Smooth muscle cell (in vitro differentiated cells): ENCODE measurements around the gene CERS1. TPM values are rescaled to one million over a fixed set of nuclear protein-coding genes. Genes with fewer than 3 reads are reported as not detected.

Experiments
- DNase-seq: peaks from one replicate; lab custom pipeline; 2025; ENCODE audit not compliant: unreplicated experiment; lab: John Stamatoyannopoulos, UW
- H2AFZ ChIP-seq: fragments of 200-600 bp; sonication (generic); 2 replicates; pipeline ENCODE4 v1.6.0; 2016; ENCODE audit warnings: antibody characterized with exemption, low read depth, mild to moderate bottlenecking
- H3F3A ChIP-seq: fragments of 200-600 bp; sonication (generic); 2 replicates; pipeline ENCODE4 v1.6.0; 2017; ENCODE audit warnings: antibody characterized with exemption, low read depth
- H3K27ac ChIP-seq: fragments of 200-600 bp; sonication (generic); 2 replicates; pipeline ENCODE4 v1.5.1; 2016; ENCODE audit warnings: low read depth, mild to moderate bottlenecking
- H3K27me3 ChIP-seq: fragments of 200-600 bp; sonication (generic); 2 replicates; pipeline ENCODE4 v1.6.1; 2016; ENCODE audit warnings: low read depth, mild to moderate bottlenecking
- H3K36me3 ChIP-seq: fragments of 200-600 bp; sonication (generic); 2 replicates; pipeline ENCODE4 v1.5.1; 2016; ENCODE audit warnings: low read depth
- H3K4me1 ChIP-seq: fragments of 200-600 bp; sonication (generic); 2 replicates; pipeline ENCODE4 v1.5.1; 2016; ENCODE audit warnings: low read depth
- H3K4me2 ChIP-seq: fragments of 200-600 bp; sonication (generic); 2 replicates; pipeline ENCODE4 v1.6.0; 2016; ENCODE audit warnings: mild to moderate bottlenecking
- H3K4me3 ChIP-seq: fragments of 200-600 bp; sonication (generic); 2 replicates; pipeline ENCODE4 v1.5.1; 2016; ENCODE audit warnings: mild to moderate bottlenecking
- H3K79me2 ChIP-seq: fragments of 200-600 bp; sonication (generic); 2 replicates; pipeline ENCODE4 v1.6.0; 2016; ENCODE audit warnings: low read depth, mild to moderate bottlenecking
- H3K9ac ChIP-seq: fragments of 200-600 bp; sonication (generic); 2 replicates; pipeline ENCODE4 v1.6.0; 2016; ENCODE audit warnings: low read depth
- H3K9me3 ChIP-seq: fragments of 200-600 bp; sonication (generic); replicated peaks from 2 replicates; pipeline ENCODE4 v1.5.1; 2016; ENCODE audit warnings: low read depth
- H4K20me1 ChIP-seq: fragments of 200-600 bp; sonication (generic); 2 replicates; pipeline ENCODE4 v1.6.0; 2016; ENCODE audit warnings: low read depth
- WGBS: methylation state at CpG from one replicate; pipeline ENCODE4 v1.1.7; 2016; ENCODE audit warnings: low lambda C conversion rate; 5-methylcytosine and 5-hydroxymethylcytosine counted together
- polyA plus RNA-seq: library from polyadenylated mRNA; unstranded; fragments of >200 nt; fragmentation: Nextera tagmentation; extraction: Ambion mirVana; gene quantifications from 2 replicates; pipeline ENCODE4 v1.2.1, GENCODE V29; 2016
- total RNA-seq: library from RNA; depleted of rRNA; stranded (reverse); fragments of >200 nt; gene quantifications from 2 replicates; pipeline ENCODE4 v1.2.3, GENCODE V29; 2014
- TF ChIP-seq, protein P1 (sequence below): fragments of 200-600 bp; sonication (generic); IDR thresholded peaks from 2 replicates; pipeline ENCODE4 v1.5.1; 2017; ENCODE audit warnings: borderline replicate concordance, mild to moderate bottlenecking, antibody characterized with exemption; ENCODE audit not compliant: insufficient read depth, poor library complexity, severe bottlenecking

The CERS1 gene
- total and polyA plus RNA-seq, 2 experiments from 2014 or later = 2.4 to 4.2 TPM

DNA sequence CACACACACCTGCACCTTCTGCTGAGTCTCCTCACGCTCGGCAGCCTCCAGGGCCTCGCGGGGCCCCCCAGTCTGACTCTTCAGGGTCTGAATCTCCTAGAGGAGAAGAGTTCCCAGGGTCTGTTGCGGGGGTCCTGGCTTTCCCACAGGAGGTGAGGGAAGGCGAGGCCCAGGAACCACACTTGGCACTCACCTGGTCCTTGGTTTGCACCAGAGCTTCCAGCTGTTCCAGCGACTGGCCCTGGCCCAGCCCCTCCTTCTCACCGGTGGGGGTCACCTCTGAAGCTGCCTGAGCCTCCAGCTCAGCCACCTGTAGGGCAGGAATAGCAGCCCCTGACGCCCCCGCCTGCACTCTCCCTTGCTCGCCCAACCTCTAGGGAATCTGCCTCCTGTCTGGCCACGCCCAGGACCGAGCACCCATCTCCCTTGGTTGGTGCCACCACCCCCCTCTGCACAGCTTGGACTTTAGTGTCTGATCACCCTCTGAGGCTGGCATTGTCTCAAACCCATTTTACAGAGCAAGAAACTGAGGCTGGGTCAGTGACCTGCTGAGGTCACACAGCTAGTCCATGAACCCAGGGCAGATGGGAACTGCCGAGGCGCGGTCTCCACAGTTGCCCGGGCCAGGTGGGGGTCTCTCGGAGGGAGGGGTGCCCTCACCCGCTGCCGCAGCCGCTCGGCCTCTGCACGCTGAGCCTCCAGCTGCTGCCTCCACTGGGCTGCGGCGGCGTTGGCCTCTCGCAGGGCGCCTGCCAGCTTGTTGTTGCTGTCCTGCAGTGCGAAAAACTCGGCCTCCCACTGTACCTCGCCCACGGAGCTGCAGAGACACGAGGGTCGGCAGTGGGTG lies 35.6 kb upstream of the CERS1 start:
- DNase-seq = no peak
- no peak overlapping the region for H3K9ac ChIP-seq
- H4K20me1 ChIP-seq = peaks cover 27% of the 10 kb centered on the region
- no peaks in the 10 kb centered on the region for H3K27me3 ChIP-seq
- H3K27ac ChIP-seq = no peak overlapping the region
- H3F3A ChIP-seq = no peaks in the 10 kb centered on the region
- no peaks in the 10 kb centered on the region for H3K36me3 ChIP-seq
- WGBS = 90% methylated on average over 28 of the region's 34 CpGs
- H2AFZ ChIP-seq = no peak overlapping the region
- TF ChIP-seq, protein P1, sequence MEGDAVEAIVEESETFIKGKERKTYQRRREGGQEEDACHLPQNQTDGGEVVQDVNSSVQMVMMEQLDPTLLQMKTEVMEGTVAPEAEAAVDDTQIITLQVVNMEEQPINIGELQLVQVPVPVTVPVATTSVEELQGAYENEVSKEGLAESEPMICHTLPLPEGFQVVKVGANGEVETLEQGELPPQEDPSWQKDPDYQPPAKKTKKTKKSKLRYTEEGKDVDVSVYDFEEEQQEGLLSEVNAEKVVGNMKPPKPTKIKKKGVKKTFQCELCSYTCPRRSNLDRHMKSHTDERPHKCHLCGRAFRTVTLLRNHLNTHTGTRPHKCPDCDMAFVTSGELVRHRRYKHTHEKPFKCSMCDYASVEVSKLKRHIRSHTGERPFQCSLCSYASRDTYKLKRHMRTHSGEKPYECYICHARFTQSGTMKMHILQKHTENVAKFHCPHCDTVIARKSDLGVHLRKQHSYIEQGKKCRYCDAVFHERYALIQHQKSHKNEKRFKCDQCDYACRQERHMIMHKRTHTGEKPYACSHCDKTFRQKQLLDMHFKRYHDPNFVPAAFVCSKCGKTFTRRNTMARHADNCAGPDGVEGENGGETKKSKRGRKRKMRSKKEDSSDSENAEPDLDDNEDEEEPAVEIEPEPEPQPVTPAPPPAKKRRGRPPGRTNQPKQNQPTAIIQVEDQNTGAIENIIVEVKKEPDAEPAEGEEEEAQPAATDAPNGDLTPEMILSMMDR = no peak
- H3K4me1 ChIP-seq = no peaks in the 10 kb centered on the region
- no peaks in the 10 kb centered on the region for H3K79me2 ChIP-seq
- no peak overlapping the region for H3K4me2 ChIP-seq
- H3K9me3 ChIP-seq = no peaks in the 10 kb centered on the region
- H3K4me3 ChIP-seq = no peak overlapping the region

DNA sequence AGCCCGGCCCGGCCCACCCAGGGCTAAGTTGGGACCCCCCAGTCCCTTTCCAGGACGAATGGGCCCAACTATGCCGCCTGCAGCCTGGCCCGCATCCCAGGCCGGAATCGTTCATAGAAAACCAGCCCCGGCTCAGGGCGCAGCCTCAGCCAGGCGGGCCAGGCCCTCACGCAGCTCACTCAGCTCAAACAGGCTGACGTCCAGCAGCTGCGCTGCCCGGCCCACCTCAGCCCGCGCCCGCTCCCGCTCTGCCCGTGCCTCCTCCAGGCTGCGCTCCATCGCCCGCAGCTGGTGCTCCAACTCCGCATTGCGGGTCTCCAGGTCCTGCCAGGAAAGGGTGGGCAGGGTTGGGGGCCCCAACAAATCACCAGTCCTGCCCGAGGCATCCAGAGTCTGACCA lies 33.4 kb upstream of the CERS1 start:
- H3K27me3 ChIP-seq = no peaks in the 10 kb centered on the region
- peaks cover 27% of the 10 kb centered on the region for H4K20me1 ChIP-seq
- H3K9ac ChIP-seq = no peak overlapping the region
- TF ChIP-seq, protein P1 = no peak
- no peaks in the 10 kb centered on the region for H3K4me1 ChIP-seq
- no peak for DNase-seq
- WGBS = 98% methylated on average over 23 of the region's 25 CpGs
- H3K27ac ChIP-seq = no peak overlapping the region
- no peaks in the 10 kb centered on the region for H3K9me3 ChIP-seq
- H3F3A ChIP-seq = no peaks in the 10 kb centered on the region
- H3K4me3 ChIP-seq = no peak overlapping the region
- H2AFZ ChIP-seq = no peak overlapping the region
- H3K4me2 ChIP-seq = no peak overlapping the region
- no peaks in the 10 kb centered on the region for H3K36me3 ChIP-seq
- H3K79me2 ChIP-seq = no peaks in the 10 kb centered on the region

DNA sequence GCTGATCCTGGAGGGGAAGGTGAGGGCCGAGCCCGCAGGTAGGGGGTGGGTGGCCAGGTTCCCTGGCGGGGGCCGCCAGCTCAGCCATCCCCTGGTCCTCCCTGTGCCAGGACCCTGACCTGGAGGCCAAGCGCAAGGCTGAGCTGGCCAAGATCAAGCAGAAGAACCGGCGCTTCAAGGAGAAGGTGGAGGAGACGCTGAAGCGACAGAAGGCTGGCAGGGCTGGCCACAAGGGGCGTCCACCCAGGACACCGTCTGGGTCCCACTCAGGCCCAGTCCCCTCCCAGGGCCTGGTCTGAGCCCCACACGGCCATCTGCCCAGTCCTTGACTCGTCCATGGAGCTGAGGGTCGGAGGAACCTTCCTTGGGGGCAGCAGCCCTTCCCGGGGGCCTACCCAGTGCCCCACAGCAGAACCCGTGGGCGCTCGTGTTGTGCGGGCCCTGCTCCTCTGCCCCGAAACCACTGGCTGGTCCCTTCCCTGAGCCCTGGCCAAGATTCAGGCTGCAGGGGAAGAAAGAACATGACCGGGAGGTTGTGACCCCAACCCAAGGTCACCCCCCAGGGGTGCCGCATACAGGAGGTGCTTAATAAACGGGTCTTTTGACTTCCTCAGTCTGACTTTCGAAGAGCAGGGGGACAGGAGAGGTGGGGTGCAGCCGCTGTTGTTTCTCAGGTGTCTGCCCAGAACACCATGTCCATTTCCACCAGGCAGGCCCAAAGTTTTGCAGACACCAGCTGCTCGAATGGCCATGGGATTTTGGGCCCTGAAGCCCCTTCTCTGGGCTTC lies 32.3 kb upstream of the CERS1 start:
- H3K79me2 ChIP-seq = no peaks in the 10 kb centered on the region
- H3K27ac ChIP-seq = no peak overlapping the region
- no peaks in the 10 kb centered on the region for H3K9me3 ChIP-seq
- no peak overlapping the region for H3K9ac ChIP-seq
- no peaks in the 10 kb centered on the region for H3K36me3 ChIP-seq
- no peaks in the 10 kb centered on the region for H3K27me3 ChIP-seq
- H3K4me2 ChIP-seq = no peak overlapping the region
- DNase-seq = no peak
- no peak overlapping the region for H2AFZ ChIP-seq
- H3K4me1 ChIP-seq = no peaks in the 10 kb centered on the region
- no peak overlapping the region for H3K4me3 ChIP-seq
- 97% methylated on average over 25 of the region's 26 CpGs for WGBS
- no peaks in the 10 kb centered on the region for H3F3A ChIP-seq
- TF ChIP-seq, protein P1 = no peak
- H4K20me1 ChIP-seq = peaks cover 24% of the 10 kb centered on the region
